ENCODE results near the gene LCA5L. TPM values are rescaled to one million over a fixed set of nuclear protein-coding genes. Genes with fewer than 3 reads are reported as not detected.

Gene LCA5L
- total RNA-seq, 1 experiment from 2014 or later, result 0.46 TPM

DNA sequence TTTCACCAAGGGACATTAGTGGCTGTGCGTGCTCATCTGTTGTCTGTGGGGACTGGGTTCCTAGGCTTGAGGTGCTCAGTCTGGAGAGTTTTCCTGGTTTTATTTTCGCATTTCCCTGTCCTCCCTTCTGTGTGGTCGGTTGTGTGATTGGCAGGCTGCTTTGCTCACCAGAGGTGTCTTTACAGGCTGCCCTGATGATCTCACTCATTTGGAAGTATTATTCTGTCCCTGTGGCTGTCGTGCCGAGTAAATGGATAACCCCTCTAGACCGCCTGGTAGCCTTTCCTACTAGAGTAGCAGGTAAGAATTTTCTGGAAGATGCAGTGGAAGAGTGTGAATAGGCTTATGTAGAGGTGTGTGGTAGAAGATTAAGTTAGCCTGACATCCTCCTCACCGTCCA lies 52.6 kb downstream of the LCA5L start:
- H3K36me3 Mint-ChIP-seq (ENCODE audit: insufficient read depth in 1 of 3, low read depth in 3 of 3), result peaks cover 27 to 57% (median 50%) of the 10 kb centered on the region in 3 experiments; a peak in 6 of 7 replicates
- H3K9ac ChIP-seq (ENCODE audit: extremely low read depth, insufficient read length, low read length), result no peak overlapping the region
- H3K27me3 ChIP-seq (ENCODE audit: insufficient read depth, low read length), result no peaks in the 10 kb centered on the region
- H2BK20ac ChIP-seq (ENCODE audit: low read depth, low read length, poor library complexity, severe bottlenecking), result no peak overlapping the region
- H3K4me2 ChIP-seq (ENCODE audit: insufficient read depth, insufficient read length, low read length), result no peak overlapping the region
- no peak overlapping the region for H3K4ac ChIP-seq (ENCODE audit: low read depth, low read length)
- H3K14ac ChIP-seq (ENCODE audit: insufficient read depth, low read length), result no peak overlapping the region
- H2AFZ ChIP-seq (ENCODE audit: low read length), result no peak overlapping the region
- no peak overlapping the region for H3K23ac ChIP-seq (ENCODE audit: insufficient read length, low read depth, low read length)
- H3K4me1 ChIP-seq (ENCODE audit: insufficient read depth, low read length), result no peaks in the 10 kb centered on the region
- H2BK12ac ChIP-seq (ENCODE audit: insufficient read length, low read depth, low read length), result no peak overlapping the region
- no peak overlapping the region for H3K27ac ChIP-seq (ENCODE audit: insufficient read length, low read depth, low read length)
- no peak for DNase-seq
- H2BK120ac ChIP-seq (ENCODE audit: low read depth, low read length, poor library complexity, severe bottlenecking), result no peak overlapping the region
- no peak overlapping the region for H3K4me3 Mint-ChIP-seq
- H3T11ph ChIP-seq (ENCODE audit: low read length), result no peak overlapping the region
- H3K79me1 ChIP-seq (ENCODE audit: insufficient read depth, low read depth, low read length, poor library complexity, severe bottlenecking), result no peaks in the 10 kb centered on the region
- H4K8ac ChIP-seq (replicated peaks; ENCODE audit: insufficient read length, low read depth, low read length), result no peak overlapping the region
- peaks cover 25 to 33% of the 10 kb centered on the region in 2 experiments for H3K4me1 Mint-ChIP-seq
- no peak overlapping the region for H3K18ac ChIP-seq (ENCODE audit: insufficient read length, low read depth, low read length)
- no peaks in the 10 kb centered on the region for H3K9me3 ChIP-seq (ENCODE audit: control insufficient read depth, low read depth, low read length)
- no peaks in the 10 kb centered on the region for H4K20me1 ChIP-seq (ENCODE audit: control insufficient read depth, insufficient read depth, insufficient read length)
- H3K23me2 ChIP-seq (ENCODE audit: insufficient read length, low read depth, low read length, poor library complexity, severe bottlenecking), result no peaks in the 10 kb centered on the region
- H2AK5ac ChIP-seq (ENCODE audit: insufficient read length, low read length), result no peak overlapping the region
- H3K79me2 ChIP-seq (ENCODE audit: insufficient read depth, low read length), result no peaks in the 10 kb centered on the region
- H3K27ac Mint-ChIP-seq, result peak overlapping the region in 2 of 3 experiments; percentile 2 to 30; a peak in 2 of 7 replicates
- H2BK15ac ChIP-seq (ENCODE audit: low read depth, low read length), result no peak overlapping the region
- no peaks in the 10 kb centered on the region for H3K27me3 Mint-ChIP-seq (ENCODE audit: low read depth)
- no CpG with 5 or more reads among the region's 7 CpGs for WGBS (ENCODE audit: extremely low coverage, insufficient read length, low lambda C conversion rate)
- H3K56ac ChIP-seq (ENCODE audit: insufficient read length, low read depth, low read length), result no peak overlapping the region
- no peak overlapping the region for H4K91ac ChIP-seq (ENCODE audit: insufficient read length, low read depth, low read length)
- no peaks in the 10 kb centered on the region for H3K9me3 Mint-ChIP-seq
- no peak overlapping the region for H2BK5ac ChIP-seq (ENCODE audit: insufficient read length, low read length)
- no peak for TF ChIP-seq CTCF (conservative IDR thresholded peaks at IDR 0.05)
- no peak overlapping the region for H4K5ac ChIP-seq (ENCODE audit: insufficient read length, low read depth, low read length)

Data from H9 (cell line).